ENCODE results near the gene MEFV. TPM values are rescaled to one million over a fixed set of nuclear protein-coding genes. Genes with fewer than 3 reads are reported as not detected.
"Not testable (repeated sequence)": the region's sequence is repeated elsewhere in the genome, so short reads cannot be mapped to it uniquely, and the experiment has no call there.

The MEFV gene
- total RNA-seq, 1 donor from 2014 or later, result not detected

- Mint-ChIP-seq H3K27ac (peak within 1 kb of the TSS; percentile 98), H3K9me3 (peaks cover 9% of the 10 kb centered on the region), H3K4me1 (peaks cover 18% of the 10 kb centered on the region), H3K4me3 (peak within 1 kb of the TSS; percentile 88), H3K36me3 (ENCODE audit: low read depth) (peaks cover 43% of the 10 kb centered on the region), H3K27me3 (peaks cover 4% of the 10 kb centered on the region)
- peak; percentile 98 for DNase-seq
- intact Hi-C loops (cut with micrococcal nuclease), result loop anchor here (1.0 to 10.0 kb wide), 7 partner anchors 19 to 258 kb away; partner anchors contain the start of genes CLUAP1, HCFC1R1, THOC6 and TIGD7
Measured at GRCh38 chr16:3282730-3283542, 26.5 kb upstream of the MEFV start, which contains the start of gene ZNF263. TSS of gene ZNF263 (plus strand) at chr16:3283491. CDS start at chr16:3283819, 328 bp downstream.

GRCh38 chr16:3282103-3282729 is 25.8 kb upstream of the MEFV start:
- Mint-ChIP-seq H3K4me1 (peaks cover 18% of the 10 kb centered on the region), H3K9me3 (peaks cover 9% of the 10 kb centered on the region), H3K36me3 (ENCODE audit: low read depth) (peaks cover 35% of the 10 kb centered on the region), H3K4me3 (peak overlapping the region; percentile 88), H3K27me3 (peaks cover 6% of the 10 kb centered on the region), H3K27ac (peak overlapping the region; percentile 98)
- intact Hi-C loops (cut with micrococcal nuclease), result loop anchor here (2.0 to 10.0 kb wide), 4 partner anchors 130 to 257 kb away; partner anchors contain the start of genes CLUAP1, HCFC1R1, THOC6 and TNFRSF12A
- DNase-seq, result no peak

- Mint-ChIP-seq H3K36me3 (ENCODE audit: low read depth) (peaks cover 26% of the 10 kb centered on the region), H3K4me3 (peak overlapping the region; percentile 35), H3K27ac (no peak overlapping the region), H3K27me3 (peaks cover 6% of the 10 kb centered on the region), H3K4me1 (peaks cover 18% of the 10 kb centered on the region), H3K9me3 (peaks cover 9% of the 10 kb centered on the region)
- intact Hi-C loops (cut with micrococcal nuclease), result loop anchor here (5.0 to 10.0 kb wide), 2 partner anchors 129 to 257 kb away; partner anchors contain the start of genes HCFC1R1, THOC6 and TNFRSF12A
- no peak for DNase-seq
Measured at GRCh38 chr16:3281222-3281820, 24.9 kb upstream of the MEFV start.

GRCh38 chr16:3276679-3277078 is 20.2 kb upstream of the MEFV start:
- Mint-ChIP-seq H3K4me1 (no peaks in the 10 kb centered on the region), H3K27ac (no peak overlapping the region), H3K4me3 (no peak overlapping the region), H3K9me3 (no peaks in the 10 kb centered on the region), H3K36me3 (ENCODE audit: low read depth) (no peaks in the 10 kb centered on the region), H3K27me3 (peaks cover 5% of the 10 kb centered on the region)
- intact Hi-C loops (cut with micrococcal nuclease), result no loop called here
- no peak for DNase-seq

GRCh38 chr16:3274947-3275346 is 18.5 kb upstream of the MEFV start:
- Mint-ChIP-seq H3K36me3 (ENCODE audit: low read depth) (no peaks in the 10 kb centered on the region), H3K4me1 (no peaks in the 10 kb centered on the region), H3K9me3 (no peaks in the 10 kb centered on the region), H3K27me3 (peaks cover 5% of the 10 kb centered on the region), H3K4me3 (no peak overlapping the region), H3K27ac (no peak overlapping the region)
- DNase-seq, result no peak
- intact Hi-C loops (cut with micrococcal nuclease), result no loop called here

- H3K36me3 Mint-ChIP-seq (ENCODE audit: low read depth), result no peaks in the 10 kb centered on the region
- no peak for DNase-seq
- peaks cover 5% of the 10 kb centered on the region for H3K27me3 Mint-ChIP-seq
- no peak overlapping the region for H3K27ac Mint-ChIP-seq
- intact Hi-C loops (cut with micrococcal nuclease), result no loop called here
- no peak overlapping the region for H3K4me3 Mint-ChIP-seq
- H3K4me1 Mint-ChIP-seq, result no peaks in the 10 kb centered on the region
- H3K9me3 Mint-ChIP-seq, result no peaks in the 10 kb centered on the region
Measured at GRCh38 chr16:3274490-3274889, 18.1 kb upstream of the MEFV start.

- H3K27ac Mint-ChIP-seq; intact Hi-C loops (cut with micrococcal nuclease); H3K9me3 Mint-ChIP-seq; DNase-seq; H3K4me3 Mint-ChIP-seq; H3K4me1 Mint-ChIP-seq; H3K27me3 Mint-ChIP-seq: not testable (repeated sequence)
- H3K36me3 Mint-ChIP-seq (ENCODE audit: low read depth), result peaks cover 26% of the 10 kb centered on the region
Measured at GRCh38 chr16:3271281-3271680, 14.8 kb upstream of the MEFV start.

- H3K27me3 Mint-ChIP-seq; H3K27ac Mint-ChIP-seq; H3K9me3 Mint-ChIP-seq; H3K4me1 Mint-ChIP-seq; H3K4me3 Mint-ChIP-seq; intact Hi-C loops (cut with micrococcal nuclease); DNase-seq: not testable (repeated sequence)
- H3K36me3 Mint-ChIP-seq (ENCODE audit: low read depth), result peaks cover 27% of the 10 kb centered on the region
Measured at GRCh38 chr16:3270718-3271117, 14.3 kb upstream of the MEFV start.

- H3K4me3 Mint-ChIP-seq, result no peak overlapping the region
- no peak for DNase-seq
- no peaks in the 10 kb centered on the region for H3K27me3 Mint-ChIP-seq
- peaks cover 8% of the 10 kb centered on the region for H3K9me3 Mint-ChIP-seq
- no peak overlapping the region for H3K27ac Mint-ChIP-seq
- intact Hi-C loops (cut with micrococcal nuclease), result loop anchor here (10.0 kb wide), 1 partner anchor 53 kb away; no protein-coding TSS in a partner anchor
- peaks cover 9% of the 10 kb centered on the region for H3K4me1 Mint-ChIP-seq
- peaks cover 42% of the 10 kb centered on the region for H3K36me3 Mint-ChIP-seq (ENCODE audit: low read depth)
Measured at GRCh38 chr16:3268294-3268693, 11.9 kb upstream of the MEFV start.

GRCh38 chr16:3266873-3267537 is 10.6 kb upstream of the MEFV start:
- peaks cover 13% of the 10 kb centered on the region for H3K9me3 Mint-ChIP-seq
- no peaks in the 10 kb centered on the region for H3K27me3 Mint-ChIP-seq
- H3K4me1 Mint-ChIP-seq, result peaks cover 15% of the 10 kb centered on the region
- H3K4me3 Mint-ChIP-seq, result no peak overlapping the region
- H3K36me3 Mint-ChIP-seq (ENCODE audit: low read depth), result peaks cover 49% of the 10 kb centered on the region
- intact Hi-C loops (cut with micrococcal nuclease), result loop anchor here (10.0 kb wide), 1 partner anchor 52 kb away; no protein-coding TSS in a partner anchor
- no peak overlapping the region for H3K27ac Mint-ChIP-seq
- DNase-seq, result no peak

- peak overlapping the region; percentile 85 for H3K4me3 Mint-ChIP-seq
- H3K36me3 Mint-ChIP-seq (ENCODE audit: low read depth), result peaks cover 49% of the 10 kb centered on the region
- H3K9me3 Mint-ChIP-seq, result peaks cover 12% of the 10 kb centered on the region
- no peaks in the 10 kb centered on the region for H3K27me3 Mint-ChIP-seq
- H3K4me1 Mint-ChIP-seq, result peaks cover 15% of the 10 kb centered on the region
- peak overlapping the region; percentile 94 for H3K27ac Mint-ChIP-seq
- intact Hi-C loops (cut with micrococcal nuclease), result loop anchor here (1.0 to 10.0 kb wide), 8 partner anchors 19 to 244 kb away; partner anchors contain the start of genes NAA60, TIGD7, ZNF174 and ZNF200
- DNase-seq, result peak; percentile 98
Measured at GRCh38 chr16:3264137-3265036, 8.0 kb upstream of the MEFV start.

- Mint-ChIP-seq H3K9me3 (peaks cover 5% of the 10 kb centered on the region), H3K27me3 (no peaks in the 10 kb centered on the region), H3K4me1 (peaks cover 15% of the 10 kb centered on the region), H3K27ac (peak overlapping the region; percentile 81), H3K36me3 (ENCODE audit: low read depth) (peaks cover 33% of the 10 kb centered on the region), H3K4me3 (peak overlapping the region; percentile 85)
- no peak for DNase-seq
- intact Hi-C loops (cut with micrococcal nuclease), result loop anchor here (10.0 kb wide), 1 partner anchor 48 kb away; no protein-coding TSS in a partner anchor
Measured at GRCh38 chr16:3262517-3262916, 6.1 kb upstream of the MEFV start.
